Left lobe of liver (tissue), 2 donors: ENCODE measurements around the gene CAMSAP2. TPM values are rescaled to one million over a fixed set of nuclear protein-coding genes. Genes with fewer than 3 reads are reported as not detected.
"Not testable (repeated sequence)": the region's sequence is repeated elsewhere in the genome, so short reads cannot be mapped to it uniquely, and the experiment has no call there.

Source experiments
- ATAC-seq: fragments of 200-7000 bp; cut with Tn5 transposase; one replicate; pipeline ENCODE4 v1.9.1; 2020; ENCODE audit warnings: mild to moderate bottlenecking, moderate library complexity
- DNase-seq: peaks from one replicate; pipeline ENCODE4 v3.0.0-alpha.2; 2020; ENCODE audit warnings: low spot score
- total RNA-seq: library from RNA; stranded (reverse); gene quantifications from one replicate; pipeline ENCODE4 v1.2.1, GENCODE V29; 2021
- donor health status: DM: no; HTN: no; CAD: no; lungs with moderate emphysema.
- donor health status: DM: no; HTN: yes; CAD: no.

Gene CAMSAP2
- total RNA-seq, 1 donor from 2014 or later, result 5.5 TPM

DNA sequence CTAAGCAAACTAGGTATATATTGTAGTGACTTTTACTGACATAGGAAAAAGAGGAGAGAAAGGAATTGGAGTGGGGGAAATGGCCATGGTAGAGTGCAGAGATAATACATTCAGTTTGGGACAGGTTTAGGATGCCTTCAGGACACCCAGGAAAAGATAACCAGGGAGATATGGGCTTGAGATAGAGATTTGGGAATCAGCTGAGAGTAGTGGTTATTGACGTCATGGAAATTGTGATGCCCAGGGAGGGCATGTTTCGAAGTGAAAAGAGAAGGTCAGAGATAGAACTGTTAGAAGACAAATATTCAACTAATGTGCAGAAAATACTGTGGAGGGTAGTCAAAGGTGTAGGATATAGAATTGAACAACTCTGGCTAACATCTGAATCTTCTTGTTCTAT is 40.6 kb downstream of the CAMSAP2 start:
- no peak for DNase-seq
- ATAC-seq, result no peak

DNA sequence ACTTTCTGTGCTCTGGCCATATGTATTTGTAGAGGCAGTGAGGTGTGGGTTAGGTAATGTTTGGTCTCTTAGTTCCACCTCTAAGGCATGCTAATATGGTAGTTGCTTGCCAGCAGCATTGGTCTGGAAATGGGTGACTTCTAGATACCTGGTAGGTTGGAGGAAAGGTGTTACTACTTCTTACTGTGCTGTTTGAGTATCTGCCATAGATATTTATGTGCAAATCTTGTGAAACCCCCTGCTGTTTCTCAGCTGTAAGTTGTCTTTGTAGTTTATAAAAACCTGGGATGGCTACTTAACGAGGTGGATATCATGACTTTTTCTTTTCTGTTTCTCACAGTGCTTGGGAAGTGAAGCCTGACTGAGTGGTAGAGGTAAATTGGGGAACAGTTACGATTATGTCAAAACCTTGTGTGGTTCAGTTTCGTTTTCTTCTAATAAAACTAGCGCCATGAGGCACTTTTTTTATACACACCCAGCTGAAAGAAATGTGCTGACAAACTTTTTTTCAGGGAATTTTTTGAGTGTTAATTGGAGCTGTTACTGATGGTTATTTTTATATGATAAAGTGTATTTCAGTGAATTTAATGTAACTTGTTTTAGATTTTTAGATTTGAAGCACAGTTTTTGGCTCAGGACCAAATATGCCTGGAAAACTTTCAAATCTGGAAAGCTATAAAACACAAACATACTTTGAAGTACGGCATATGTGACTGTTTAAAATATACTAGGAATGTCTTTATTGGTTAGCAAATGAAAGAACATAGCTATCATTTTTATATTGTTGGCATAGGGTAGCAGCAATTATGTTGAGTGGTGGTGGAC is 42.1 kb downstream of the CAMSAP2 start:
- DNase-seq (no peak), ATAC-seq (no peak)

DNA sequence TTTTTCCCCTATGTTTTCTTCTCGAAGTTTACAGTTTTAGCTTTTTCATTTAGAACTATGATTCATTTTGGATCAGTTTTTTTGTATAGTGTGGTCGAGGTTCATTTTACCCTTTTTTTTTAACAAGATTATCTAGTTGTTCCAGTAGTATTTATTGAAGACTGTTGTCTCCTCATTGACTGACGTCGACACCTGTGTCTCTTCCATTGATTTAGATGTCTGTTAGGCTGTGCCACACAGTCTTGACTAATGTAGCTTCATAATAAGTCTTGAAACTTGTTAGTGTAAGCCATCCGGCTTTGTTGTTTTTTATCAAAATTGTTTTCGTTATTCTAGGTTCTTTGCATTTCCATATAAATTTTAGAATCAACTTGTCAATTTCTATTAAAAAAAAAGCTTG is 45.2 kb downstream of the CAMSAP2 start:
- no peak for ATAC-seq

DNA sequence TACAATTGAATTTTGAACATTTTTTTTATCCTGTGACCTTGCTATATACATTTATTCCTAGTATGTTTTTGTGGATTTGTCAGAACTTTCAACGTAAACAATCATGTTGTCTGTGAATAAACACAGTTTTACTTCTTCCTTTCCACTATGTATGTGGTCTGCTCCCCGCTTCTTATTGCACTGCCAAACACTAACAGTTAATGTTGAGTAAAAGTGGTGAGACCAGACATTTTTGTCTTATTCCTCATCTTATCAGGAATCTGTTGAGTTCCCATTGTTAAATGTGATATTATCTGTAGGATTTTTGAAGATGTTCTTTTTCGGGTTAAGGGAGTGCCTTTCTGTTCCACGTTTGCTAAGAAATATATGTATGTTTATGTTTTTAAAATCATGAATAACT is 45.9 kb downstream of the CAMSAP2 start:
- no peak for ATAC-seq
- no peak for DNase-seq

More for the DNA sequence above, 45.2 kb downstream of the CAMSAP2 start:
- DNase-seq, result no peak

DNA sequence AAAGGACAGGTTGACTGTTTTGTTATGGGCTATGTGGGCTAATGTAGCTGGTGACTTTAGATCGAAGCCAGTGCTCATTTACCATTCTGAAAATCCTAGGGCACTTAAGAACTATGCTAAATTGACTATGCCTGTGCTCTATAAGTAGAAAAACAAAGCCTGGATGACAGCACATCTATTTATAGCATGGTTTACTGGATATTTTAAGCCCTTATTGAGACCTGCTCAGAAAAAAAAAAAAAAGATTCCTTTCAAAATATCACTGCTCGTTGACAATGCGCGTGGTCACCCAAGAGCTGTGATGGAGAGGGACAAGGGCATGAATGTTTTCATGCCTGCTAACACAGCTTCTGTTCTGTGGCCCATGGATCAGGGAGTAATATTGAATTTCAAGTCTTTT is 48.1 kb downstream of the CAMSAP2 start:
- no peak for DNase-seq
- ATAC-seq, result no peak

DNA sequence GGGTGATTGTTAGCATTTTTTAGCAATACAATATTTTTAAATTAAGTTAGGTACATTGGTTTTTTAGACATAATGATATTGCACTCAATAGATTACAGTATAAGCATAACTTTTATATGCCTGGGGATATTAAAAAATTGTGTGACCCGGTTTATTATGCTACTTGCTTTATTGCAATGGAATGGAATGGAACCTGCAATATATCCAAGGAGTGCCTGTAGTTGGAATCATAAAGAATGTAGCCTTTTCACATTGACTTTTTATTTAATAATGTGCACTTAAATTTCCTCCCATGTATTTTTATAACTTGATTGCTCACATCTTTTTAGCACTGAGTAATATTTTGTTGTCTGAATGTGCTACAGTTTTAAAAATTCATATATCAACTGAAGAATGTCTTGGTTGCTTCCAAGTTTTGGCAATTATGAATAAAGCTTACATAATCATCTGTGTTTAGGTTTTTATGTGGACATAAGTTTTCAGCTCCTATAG is 49.2 kb downstream of the CAMSAP2 start:
- no peak for ATAC-seq

DNA sequence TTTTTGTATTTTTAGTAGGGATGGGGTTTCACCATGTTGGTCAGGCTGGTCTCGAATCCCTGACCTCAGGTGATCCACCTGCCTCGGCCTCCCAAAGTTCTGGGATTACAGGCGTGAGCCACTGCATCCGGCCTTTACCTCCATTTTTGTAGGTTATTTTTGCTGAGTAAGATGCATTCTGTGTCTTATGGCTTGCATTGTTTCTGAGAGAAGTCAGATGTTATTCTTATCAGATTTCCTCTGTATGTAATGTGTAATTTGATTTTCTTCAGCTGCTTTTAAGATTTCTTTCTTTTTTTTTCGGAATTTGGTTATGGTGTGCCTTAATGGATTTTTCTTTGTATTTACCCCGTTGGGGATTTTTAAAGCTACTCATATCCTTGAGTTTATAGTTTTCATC is 52.3 kb downstream of the CAMSAP2 start:
- not testable (repeated sequence) for DNase-seq

More for the DNA sequence above, 49.2 kb downstream of the CAMSAP2 start:
- DNase-seq, result no peak

DNA sequence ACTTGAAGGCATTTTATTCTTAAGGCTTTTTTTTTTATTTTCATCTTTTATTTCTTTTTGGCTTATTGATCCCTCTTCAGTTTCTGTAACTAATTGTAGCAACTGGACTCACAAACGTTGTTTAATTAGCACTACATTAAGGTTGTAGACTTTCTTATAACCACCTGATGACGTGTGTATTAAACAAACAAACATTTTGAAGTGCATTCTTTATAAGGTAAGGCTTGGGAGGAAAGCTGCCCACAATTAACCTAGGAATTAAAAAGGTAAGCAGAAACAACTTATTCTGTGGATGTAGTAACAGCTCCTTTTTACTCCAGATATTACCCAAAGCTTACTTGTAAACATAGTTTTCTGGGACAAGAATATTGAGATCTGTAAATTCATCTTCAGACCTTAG is 55.0 kb downstream of the CAMSAP2 start:
- DNase-seq, result no peak
- ATAC-seq, result no peak

More for the DNA sequence above, 52.3 kb downstream of the CAMSAP2 start:
- not testable (repeated sequence) for ATAC-seq

DNA sequence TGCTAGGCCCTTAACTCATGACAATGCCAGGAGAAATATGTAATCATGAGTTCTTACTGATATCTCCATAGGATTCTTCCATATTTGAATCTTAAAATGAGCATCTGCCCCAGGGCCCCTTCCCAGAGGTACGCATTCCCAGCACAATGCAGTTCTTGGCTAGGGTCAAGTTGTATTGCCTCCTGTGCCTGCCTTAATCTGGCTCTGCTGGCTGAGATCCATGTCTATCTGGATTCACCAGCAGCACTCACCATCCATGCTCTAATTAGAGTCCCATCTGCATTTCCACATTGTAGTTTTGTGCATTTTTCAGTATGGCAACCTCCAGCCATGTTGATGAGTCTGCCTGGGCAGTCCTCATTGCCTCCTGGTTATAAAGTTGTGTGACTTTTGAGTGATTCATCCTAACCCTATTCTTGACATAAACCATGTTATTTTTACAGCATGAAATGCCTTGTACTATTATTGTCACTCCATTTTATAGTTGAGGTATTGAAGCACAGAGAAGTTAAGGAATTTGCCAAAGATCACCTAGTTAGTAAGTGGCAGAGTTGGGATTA is 55.9 kb downstream of the CAMSAP2 start:
- DNase-seq (no peak), ATAC-seq (no peak)

DNA sequence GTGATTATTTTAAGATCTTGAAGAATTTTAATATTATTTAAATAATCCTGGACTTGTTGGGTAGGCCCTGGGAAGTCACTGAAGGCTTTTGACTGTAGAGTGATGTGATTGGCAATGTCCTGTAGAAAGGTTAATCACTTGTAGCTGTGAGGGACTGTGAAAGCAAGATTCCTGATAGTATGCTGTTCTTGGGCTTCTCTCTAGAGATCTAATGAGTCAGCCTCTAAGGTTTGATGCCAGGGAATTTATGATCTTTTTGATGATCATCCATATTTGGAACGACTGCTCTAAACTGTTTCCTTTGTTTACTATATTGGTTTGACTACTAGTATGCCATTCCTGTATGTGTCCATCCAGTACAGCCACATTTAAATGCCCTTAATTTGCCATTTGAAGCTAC is 56.5 kb downstream of the CAMSAP2 start:
- ATAC-seq (no peak), DNase-seq (no peak)

DNA sequence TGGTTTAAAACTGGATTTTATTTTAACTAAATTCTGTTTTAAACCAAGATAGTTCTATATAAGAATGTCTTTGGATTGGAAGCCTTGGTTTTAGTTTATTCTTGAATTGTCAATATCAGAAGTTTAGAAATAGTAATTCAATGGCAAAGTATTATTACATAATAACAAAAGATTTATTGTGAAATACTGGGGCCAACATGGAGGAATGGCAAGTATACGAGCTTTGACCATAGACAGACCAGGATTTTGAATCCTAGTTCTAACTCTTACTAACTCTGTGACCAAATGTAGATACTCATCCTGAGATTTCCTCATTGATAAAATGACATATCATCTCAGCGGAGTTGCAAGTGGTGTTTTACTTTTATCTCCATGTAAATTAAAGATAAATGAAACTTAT is 63.3 kb downstream of the CAMSAP2 start:
- DNase-seq (no peak), ATAC-seq (no peak)

DNA sequence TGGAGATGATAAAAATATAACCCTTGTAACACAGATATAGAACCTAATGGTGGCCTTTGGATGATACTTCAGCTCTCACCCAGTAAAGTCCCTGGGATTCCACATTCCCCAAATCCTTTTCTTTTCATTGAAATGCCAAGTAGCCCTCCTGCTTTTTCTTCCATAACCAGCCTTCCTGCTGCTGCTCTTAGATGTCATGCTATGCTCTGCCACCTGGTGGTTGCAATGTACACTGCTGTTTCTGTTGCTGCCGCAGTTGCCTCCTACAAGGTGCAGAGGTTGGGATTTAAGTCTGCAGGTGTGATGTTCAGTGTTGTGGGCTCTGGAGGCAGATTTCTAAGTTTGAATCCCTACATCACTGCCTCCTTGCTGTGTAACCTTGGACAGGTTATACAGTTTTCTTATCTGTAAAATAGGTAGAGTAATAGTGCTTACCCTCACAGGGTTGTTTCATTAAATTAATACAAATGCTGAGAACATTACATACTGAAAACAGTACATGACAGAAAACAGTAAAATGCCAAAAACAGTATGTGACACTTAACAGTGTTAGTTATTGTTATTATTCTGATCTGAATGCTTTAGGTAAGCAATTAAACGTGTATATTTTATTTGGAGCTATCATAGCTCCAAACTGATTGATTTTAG is 64.3 kb downstream of the CAMSAP2 start:
- DNase-seq, result peak; percentile 73
- ATAC-seq, result peak; percentile 100

DNA sequence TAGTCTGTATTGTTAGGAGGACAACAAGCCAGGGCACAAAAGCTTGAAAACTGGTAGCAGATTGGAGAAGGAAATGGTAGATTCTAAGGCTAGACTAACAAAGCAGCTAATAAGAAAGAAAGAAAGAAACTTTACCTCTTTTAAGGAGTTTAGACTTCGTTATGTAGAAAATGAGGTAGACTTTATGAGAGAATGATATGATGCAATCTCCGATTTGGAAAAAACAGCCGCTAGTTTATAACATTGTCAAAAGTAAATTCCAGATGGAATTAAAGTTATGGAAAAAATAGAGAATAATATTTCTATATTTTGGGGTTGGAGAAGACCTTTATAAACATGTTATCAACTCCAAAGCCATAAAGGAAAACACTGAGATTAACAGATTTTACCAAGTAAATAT is 67.0 kb downstream of the CAMSAP2 start:
- ATAC-seq, result no peak
- DNase-seq, result no peak

DNA sequence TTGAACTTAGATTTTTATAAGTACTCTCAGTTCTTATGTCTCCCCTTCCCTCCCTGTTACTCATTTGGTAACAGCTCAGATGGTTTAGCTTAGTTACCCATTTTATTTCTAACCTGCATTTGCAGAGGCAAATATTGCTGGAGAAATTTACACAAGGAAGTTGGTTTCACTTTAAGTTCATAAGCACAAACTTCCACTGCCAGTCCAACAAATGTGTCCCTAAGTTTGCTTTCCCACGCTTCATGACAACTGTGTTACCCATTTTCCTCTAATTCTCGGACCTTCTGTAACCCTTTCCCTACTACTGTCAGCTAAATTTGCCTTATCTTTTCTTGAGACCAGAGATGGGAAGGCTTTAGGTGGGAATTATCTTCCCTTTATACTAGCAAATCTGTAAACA is 70.2 kb downstream of the CAMSAP2 start:
- DNase-seq, result no peak
- ATAC-seq, result no peak

DNA sequence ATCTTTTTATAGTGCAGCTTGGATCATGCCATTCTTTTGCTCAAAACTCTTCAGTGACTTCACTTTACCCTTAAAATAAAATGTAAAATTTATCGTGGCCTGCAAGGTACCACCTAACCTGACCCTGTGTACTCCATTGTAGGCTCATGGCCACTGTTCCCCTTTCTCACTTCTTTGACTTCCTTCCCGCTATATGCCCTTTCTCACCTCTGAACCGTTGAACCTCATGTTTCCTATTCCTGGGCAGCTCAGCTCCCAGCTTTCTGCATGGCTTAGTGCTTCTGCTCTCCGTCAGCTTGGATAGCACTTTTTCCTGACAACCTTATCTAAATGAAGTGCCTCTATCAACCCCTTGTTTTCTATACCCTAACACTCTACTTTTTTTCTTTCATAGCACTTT is 73.0 kb downstream of the CAMSAP2 start:
- DNase-seq (no peak), ATAC-seq (peak; percentile 43)

DNA sequence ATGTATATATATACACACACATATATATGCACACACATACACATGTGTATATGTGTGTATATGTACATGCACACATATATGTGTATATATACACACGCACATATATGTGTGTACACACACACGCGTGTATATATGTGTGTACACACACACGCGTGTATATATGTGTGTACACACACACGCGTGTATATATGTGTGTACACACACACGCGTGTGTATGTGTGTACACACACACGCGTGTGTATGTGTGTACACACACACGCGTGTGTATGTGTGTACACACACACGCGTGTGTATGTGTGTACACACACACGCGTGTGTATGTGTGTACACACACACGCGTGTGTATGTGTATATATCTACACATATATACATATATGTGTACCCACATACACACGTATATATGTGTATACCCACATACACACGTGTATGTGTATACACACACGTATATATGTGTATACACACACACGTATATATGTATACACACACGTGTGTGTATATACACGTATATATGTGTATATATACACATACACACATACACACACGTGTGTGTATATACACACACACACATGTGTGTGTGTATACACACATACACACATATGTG is 78.0 kb downstream of the CAMSAP2 start:
- DNase-seq, ATAC-seq: not testable (repeated sequence)

DNA sequence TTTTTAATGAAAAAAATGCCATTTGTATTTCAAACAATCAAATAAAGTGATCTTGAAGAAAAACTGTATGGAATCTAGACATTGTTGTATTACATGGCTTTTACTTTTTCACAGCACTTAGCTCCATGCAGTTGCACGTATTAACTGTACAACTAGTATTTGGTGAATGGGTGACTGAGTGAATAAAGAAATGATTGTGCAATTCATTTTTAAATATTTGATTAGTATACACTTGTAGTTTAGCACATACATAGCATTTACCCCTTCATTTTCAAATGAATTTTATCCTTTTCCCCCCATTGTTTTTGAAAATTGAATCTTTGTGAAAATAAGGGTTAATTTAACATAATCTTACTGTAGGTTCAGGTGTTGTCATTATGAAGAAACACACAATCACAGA is 79.6 kb downstream of the CAMSAP2 start:
- ATAC-seq (no peak), DNase-seq (no peak)

DNA sequence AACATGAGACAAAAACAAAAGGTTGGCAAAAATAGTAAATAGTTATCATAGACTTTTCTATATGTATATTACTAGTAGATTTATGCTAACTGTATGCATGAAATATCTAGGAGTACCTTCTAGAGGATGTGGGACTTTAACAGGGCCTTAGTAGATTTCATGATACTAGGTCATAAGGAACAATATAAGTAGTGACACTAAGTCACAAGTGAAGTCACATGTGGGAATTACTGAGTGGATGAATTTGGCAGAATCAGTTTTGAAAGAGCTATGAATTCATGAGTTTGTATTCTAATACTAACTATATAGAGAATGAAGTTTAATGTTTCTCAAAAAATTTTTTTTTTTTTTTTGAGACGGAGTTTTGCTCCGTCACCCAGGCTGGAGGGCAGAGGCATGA is 81.0 kb downstream of the CAMSAP2 start:
- no peak for DNase-seq
- no peak for ATAC-seq

DNA sequence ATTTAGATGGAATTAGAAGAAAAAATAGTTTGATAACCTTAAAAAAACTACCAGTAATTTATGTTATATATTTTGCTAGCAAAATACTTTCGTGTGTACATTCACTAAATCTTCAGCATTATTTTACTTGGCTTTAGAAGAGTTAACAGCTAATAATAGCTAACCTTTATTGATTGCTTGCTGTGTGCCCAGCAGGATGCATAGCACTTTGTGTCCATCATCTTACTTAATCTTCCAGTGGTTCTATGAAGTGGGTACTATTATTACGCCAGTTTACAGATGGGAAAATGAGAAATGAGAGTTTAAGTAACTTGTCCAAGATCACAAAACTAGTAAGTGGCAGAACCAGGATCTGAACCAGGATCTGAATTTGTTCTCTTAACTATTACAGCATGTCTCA is 92.4 kb downstream of the CAMSAP2 start:
- no peak for DNase-seq
- no peak for ATAC-seq

DNA sequence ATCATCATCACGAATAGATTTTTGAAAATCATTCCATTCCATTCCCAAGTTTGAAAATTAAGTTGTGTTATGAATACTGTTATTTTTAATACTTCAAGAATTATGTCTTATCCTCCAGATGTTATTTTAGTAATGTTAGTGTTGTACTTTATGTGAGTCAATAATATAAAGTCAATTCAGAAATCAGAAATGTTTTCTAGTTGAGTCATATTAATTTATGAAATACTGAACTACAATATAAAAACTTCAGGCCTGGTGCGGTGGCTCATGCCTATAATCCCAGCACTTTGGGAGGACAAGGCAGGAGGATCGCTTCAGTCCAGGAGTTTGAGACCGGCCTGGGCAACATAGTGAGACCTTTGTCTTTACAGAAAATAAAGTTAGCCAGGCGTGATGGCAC is 95.7 kb downstream of the CAMSAP2 start:
- no peak for ATAC-seq

DNA sequence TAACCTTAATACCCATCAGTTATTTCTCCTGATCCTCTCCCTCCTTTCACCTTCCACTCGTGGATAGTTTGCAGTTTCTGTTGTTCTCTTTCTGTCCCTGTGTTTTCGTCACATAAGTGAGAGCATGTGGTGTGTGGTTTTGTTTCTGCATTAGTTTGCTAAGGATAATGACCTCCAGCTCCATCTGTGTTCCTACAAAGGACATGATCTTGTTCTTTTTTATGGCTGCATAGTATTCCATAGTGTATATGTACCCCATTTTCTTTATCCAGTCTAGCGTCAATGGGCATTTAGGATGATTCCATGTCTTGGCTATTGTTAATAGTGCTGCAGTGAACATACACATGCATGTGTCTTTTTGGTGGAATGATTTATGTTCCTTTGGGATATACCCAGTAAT is 97.5 kb downstream of the CAMSAP2 start:
- DNase-seq (no peak), ATAC-seq (no peak)

More for the DNA sequence above, 95.7 kb downstream of the CAMSAP2 start:
- no peak for DNase-seq
